ENCODE measurements around the gene DCUN1D4. TPM values are rescaled to one million over a fixed set of nuclear protein-coding genes. Genes with fewer than 3 reads are reported as not detected.
"Not testable (repeated sequence)": the region's sequence is repeated elsewhere in the genome, so short reads cannot be mapped to it uniquely, and the experiment has no call there.

DCUN1D4 gene
- total RNA-seq, 1 donor from 2014 or later, result 71.2 TPM

- no peak for DNase-seq (ENCODE audit: low spot score)
Observed at GRCh38 chr4:51855270-51855669, 12.3 kb downstream of the DCUN1D4 start.

DNA sequence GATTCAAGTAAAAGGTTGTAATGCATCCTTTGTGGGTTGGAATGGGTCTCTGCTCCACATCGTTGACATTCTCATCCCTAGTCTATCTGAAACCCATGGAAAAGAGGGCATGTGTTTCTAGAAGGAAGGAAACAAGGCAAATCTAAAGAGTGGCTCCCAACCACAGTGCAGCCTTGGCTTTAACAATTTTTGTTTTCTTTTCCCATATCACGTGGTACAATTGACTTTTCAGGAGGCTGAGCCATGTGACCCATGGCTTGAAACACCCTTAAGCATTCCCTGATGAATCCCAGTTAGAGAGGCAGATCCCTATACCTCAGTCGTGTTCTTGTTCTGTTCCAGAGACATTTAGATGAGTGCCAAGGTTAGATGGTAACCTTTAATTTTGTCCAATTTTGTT, 12.8 kb downstream of the DCUN1D4 start:
- DNase-seq (ENCODE audit: low spot score), result no peak

GRCh38 chr4:51858605-51859202, 15.8 kb downstream of the DCUN1D4 start:
- DNase-seq (ENCODE audit: low spot score), result no peak

- DNase-seq (ENCODE audit: low spot score), result no peak
Observed at GRCh38 chr4:51859476-51860031, 16.6 kb downstream of the DCUN1D4 start.

- DNase-seq (ENCODE audit: low spot score), result no peak
Observed at GRCh38 chr4:51862199-51862598, 19.2 kb downstream of the DCUN1D4 start.

DNA sequence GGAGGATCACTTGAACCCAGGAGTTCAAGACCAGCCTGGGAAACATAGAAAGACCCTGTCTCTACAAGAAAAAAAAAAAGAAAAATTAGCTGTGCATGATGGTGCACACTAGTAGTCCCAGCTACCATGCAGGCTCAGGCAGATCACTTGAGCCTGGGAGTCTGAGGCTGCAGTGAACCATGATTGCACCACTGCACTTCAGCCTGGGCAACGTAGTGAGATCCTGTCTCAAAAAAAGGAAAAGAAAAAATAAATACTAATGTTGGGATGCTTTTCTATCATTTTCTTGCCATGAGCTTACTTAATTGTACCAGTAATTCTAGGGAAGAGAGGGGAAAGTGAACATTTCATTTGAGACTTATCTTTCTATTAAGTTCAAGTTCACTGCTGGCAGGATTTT, 19.8 kb downstream of the DCUN1D4 start:
- DNase-seq (ENCODE audit: low spot score), result no peak

DNA sequence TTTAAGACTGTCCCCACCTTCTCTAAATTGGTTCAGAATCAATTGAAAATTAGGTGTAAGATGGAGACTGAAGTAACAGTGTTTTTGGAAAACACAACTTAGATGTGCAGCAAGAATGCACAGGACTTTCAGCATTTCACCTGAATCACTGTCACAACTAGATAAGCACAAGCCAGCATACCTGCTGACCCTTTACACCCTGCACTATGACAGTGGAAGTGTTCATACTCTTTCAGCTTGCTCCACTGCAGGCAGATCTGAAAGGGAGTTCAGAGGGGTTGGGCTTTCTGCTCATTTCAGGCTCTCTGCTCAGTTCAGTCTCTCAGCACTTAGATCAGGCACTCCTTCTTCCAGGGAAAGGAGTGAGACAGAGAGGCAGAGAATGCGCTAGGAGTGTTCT, 22.8 kb downstream of the DCUN1D4 start:
- no peak for DNase-seq (ENCODE audit: low spot score)

GRCh38 chr4:51866835-51867234, 23.9 kb downstream of the DCUN1D4 start:
- no peak for DNase-seq (ENCODE audit: low spot score)

DNA sequence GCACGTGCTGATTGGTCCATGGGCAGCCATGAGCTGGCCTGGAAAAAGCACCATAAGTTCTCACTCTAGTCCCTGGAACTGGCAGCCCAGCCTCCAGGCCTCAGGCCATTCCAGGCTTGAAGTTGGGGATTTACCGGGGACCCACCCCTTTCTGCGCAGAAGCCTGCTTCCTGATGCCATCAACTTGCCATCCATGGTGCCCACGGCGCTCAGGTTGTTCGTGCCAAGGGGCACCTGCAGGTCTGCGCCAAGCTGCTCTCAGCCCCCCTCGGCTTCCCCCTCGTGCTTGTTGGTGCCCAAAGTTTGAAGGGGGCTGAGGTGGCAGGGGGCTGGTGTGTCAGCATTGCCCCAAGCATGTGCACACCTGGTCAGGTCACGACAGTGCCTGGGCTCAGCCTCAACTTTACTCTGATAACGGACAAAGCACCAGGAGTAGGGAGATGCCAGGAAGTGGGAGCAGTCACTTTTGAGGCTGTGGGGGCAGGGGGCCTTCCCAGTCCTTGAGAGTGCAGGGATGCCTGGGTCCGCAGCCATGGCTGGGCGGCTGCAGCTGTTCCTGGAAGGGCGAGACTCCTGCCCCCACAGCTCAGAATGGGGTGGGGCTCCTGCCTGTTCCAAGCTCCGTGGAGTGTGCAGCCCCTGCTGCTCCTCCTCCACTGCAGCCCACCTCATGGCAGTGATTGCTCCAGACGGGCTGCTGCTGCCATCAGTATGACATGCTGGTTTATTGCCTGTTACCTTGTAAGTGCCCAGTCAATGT, 24.9 kb downstream of the DCUN1D4 start:
- no peak for DNase-seq (ENCODE audit: low spot score)

GRCh38 chr4:51868449-51868847, 25.5 kb downstream of the DCUN1D4 start:
- no peak for DNase-seq (ENCODE audit: low spot score)

DNA sequence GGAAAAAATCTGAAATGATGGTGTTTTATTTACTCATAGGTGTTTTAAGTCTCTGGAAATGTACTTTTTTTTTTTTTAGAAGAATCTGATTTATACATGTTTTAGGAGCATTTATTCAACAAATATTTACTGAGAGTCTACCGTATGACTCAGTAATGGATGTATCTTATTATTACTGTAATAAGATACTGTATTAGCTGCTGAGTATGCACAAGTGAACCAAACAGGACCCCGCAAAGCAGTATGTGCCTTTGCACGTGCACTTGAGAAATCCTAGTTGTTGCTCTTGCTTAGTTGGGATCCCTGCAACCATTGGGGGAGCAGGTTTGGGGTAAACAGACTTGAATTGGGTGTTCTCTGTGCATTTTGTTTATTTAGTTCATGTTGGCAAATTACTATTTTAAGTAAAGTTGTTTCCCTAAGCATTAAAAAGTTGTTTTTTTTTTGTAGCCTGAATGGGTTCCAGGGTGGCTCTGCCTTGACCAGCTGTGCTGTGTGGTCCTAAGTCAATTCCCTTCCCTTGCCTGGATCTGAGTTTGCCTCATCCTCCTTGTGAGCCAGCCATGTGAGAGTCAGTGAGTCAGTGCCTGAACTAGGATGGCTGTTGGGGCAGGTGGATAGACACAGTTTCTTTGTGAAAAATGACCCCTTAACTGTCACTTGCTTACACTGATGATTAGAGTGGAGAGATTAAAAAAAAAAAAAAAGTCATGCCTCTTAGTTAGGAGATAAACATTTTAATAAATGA, 27.7 kb downstream of the DCUN1D4 start:
- DNase-seq (ENCODE audit: low spot score), result no peak

DNA sequence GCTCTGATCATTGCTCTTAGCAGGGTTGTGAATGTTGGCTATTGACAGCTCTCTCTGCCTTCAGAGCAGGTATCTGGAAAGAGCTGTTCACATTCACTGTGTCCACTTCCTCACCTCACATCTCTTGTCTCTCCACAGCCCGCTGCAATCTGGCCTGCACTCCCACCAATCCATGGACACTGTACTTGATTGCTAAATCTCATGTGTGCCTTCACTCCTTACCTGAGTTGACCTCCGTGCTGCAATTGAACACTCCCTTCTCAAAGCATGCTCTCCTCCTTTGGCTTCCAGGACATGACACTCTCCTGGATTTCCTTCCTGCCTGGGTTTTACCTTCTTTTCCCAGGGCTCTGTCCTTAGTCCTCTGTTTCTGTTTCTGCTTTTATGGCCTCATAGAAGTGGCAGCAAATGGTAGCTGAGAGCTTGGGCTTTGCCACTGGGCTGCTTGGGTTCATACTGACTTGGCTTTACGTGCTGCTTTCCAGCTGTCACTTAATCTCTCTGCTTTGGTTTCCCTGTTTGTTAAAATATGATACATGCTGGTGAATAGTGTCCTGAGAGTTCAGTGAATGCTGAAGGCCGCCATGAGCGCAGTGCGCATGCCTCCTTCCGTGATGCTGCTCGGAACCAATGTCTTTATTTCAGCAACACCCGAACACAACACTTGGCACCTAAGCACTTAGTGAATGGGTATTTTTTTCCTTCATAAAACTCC, 29.5 kb downstream of the DCUN1D4 start:
- DNase-seq (ENCODE audit: low spot score), result no peak

- DNase-seq (ENCODE audit: low spot score), result no peak
Observed at GRCh38 chr4:51874551-51874950, 31.6 kb downstream of the DCUN1D4 start.

DNA sequence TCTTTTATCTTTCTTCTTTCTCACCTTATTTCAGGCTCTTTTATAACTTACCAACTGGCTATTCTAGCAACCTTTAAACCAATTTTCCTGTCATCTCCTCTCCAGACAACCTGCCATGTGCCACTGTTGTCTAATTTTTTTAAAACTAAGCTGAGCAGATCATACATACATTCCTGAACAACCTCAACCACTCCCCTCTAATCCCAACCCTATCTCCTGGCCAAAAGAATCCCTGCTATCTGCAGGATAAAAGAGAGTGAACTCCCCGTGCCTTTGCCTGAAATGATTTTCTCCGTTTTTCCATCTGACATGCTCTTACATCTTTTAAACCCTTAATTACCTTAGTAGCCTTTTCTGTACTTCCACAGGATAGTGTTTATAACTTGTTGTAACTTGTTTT, 35.5 kb downstream of the DCUN1D4 start:
- no peak for DNase-seq (ENCODE audit: low spot score)

GRCh38 chr4:51880016-51880915, 37.3 kb downstream of the DCUN1D4 start:
- no peak for DNase-seq (ENCODE audit: low spot score)

GRCh38 chr4:51884055-51884454, 41.1 kb downstream of the DCUN1D4 start:
- DNase-seq (ENCODE audit: low spot score), result no peak

DNA sequence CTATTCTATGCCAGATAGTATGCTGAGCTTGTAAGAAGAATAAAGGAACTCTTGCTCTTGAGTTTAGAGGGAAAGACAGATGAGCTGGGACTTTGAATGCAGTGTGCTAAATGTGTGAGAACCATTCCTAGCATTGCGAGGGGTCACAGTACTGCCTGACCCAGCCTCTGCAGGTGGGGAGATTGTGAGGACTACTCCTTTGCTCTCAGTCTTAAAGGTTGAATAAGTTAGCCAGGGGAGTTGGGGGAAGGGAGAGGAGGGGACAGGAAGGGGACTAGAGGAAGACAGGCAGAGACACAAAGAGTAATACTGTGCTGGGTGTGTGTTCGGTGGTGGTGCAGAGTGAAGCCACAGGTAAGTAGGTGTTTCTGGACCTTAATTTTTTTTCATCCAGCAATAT, 41.7 kb downstream of the DCUN1D4 start:
- no peak for DNase-seq (ENCODE audit: low spot score)

DNA sequence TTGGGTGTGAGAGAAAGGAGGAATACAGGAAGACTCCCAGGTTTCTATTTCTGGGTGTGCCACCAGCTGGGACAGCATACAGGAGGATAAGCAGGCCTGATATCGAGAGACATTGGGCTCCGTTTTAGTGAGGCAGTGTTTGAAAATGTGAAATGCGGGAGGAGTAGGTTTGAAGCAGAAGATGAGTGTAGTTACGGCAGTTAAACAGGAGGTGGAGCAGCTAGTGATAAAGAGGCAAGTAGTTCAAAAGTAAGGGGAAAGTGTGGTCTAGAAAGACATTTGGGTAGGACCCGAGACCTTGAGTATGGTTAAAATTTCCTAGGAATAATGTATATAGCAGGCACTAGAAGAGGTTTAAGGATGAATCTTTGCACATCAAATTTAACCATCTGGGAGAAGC, 42.4 kb downstream of the DCUN1D4 start:
- DNase-seq (ENCODE audit: low spot score), result no peak

DNA sequence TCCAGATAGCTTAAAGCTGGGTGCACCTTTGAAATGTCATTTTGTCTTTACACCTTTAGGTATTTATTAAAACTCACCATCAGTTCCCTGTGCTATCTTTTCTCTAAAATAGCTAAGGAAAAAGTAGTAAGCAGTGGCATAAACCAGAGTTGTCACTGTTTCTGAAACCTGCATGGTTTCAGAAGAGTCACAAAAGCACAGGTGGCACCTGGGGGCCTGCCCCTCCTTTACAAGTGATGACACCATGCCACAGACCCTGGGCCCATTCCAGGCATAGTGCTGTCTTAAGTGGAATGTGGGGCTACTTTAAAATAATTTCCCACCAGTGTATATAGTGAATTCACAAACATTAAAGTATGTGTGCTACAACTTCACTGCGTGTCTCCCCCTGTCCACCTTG, 47.8 kb downstream of the DCUN1D4 start:
- no peak for DNase-seq (ENCODE audit: low spot score)

GRCh38 chr4:51893402-51893801, 50.4 kb downstream of the DCUN1D4 start:
- not testable (repeated sequence) for DNase-seq (ENCODE audit: low spot score)

All from ureter (tissue), 1 donor.